Ishikawa (cell line): ENCODE results near the gene HLA-DOA.

ENCODE experiments used
- CREB1 ChIP-seq: IDR thresholded peaks from 2 replicates; pipeline ENCODE4 v1.6.1; 2012; ENCODE audit warnings: low read depth
- TAF1 ChIP-seq: IDR thresholded peaks from 2 replicates; pipeline ENCODE4 v1.6.1; 2012; ENCODE audit warnings: low read depth, mild to moderate bottlenecking

DNA sequence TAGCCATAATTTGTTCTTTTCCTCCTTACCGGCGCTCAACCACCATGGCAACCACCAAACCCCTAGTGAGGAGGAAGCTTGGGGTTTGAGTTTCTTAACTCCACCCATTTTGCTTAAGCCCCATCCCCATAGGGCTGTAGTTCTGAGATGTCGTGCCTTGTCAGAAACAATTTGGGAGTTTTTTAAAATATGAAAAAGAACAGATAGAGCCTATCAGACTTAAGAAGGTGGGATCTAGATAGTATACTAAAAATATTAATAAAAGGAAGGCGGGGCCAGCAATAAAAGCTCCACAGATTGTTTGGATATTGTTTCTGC lies 35.4 kb downstream of the HLA-DOA start:
- no peak for TF ChIP-seq CREB1
- no peak for TF ChIP-seq TAF1
